DOHH2 (cell line): ENCODE results near the gene ANKS1B.

Source experiments
- H3F3A ChIP-seq: fragments of 200-600 bp; sonication (generic), shearing (Covaris generic); 2 replicates; pipeline ENCODE4 v1.6.0; 2016; ENCODE audit warnings: antibody characterized with exemption, mild to moderate bottlenecking; ENCODE audit not compliant: control insufficient read depth, insufficient read depth
- H3K27ac ChIP-seq: fragments of 200-600 bp; sonication (generic); 2 replicates; pipeline ENCODE4 v1.5.1; 2014; ENCODE audit warnings: low read depth, mild to moderate bottlenecking, low read length, moderate library complexity
- H3K27me3 ChIP-seq: fragments of 200-600 bp; sonication (generic); 2 replicates; pipeline ENCODE4 v1.6.1; 2014; ENCODE audit warnings: mild to moderate bottlenecking, low read length, mixed read lengths; ENCODE audit not compliant: control insufficient read depth
- H3K36me3 ChIP-seq: fragments of 200-600 bp; sonication (generic); 2 replicates; pipeline ENCODE4 v1.6.1; 2014; ENCODE audit warnings: mild to moderate bottlenecking, low read length, moderate library complexity, mixed read lengths; ENCODE audit not compliant: control insufficient read depth
- H3K4me1 ChIP-seq: fragments of 200-600 bp; sonication (generic); 2 replicates; pipeline ENCODE4 v1.6.1; 2014; ENCODE audit warnings: mild to moderate bottlenecking, low read length, mixed read lengths; ENCODE audit not compliant: control insufficient read depth
- H3K4me2 ChIP-seq: fragments of 200-600 bp; sonication (generic); 2 replicates; pipeline ENCODE4 v1.6.0; 2014; ENCODE audit warnings: mild to moderate bottlenecking, low read length, moderate library complexity
- H3K4me3 ChIP-seq: fragments of 200-600 bp; sonication (generic); 2 replicates; pipeline ENCODE4 v1.5.1; 2014; ENCODE audit warnings: mild to moderate bottlenecking, low read length, mixed read lengths
- H3K79me2 ChIP-seq: fragments of 200-600 bp; sonication (generic); 2 replicates; pipeline ENCODE4 v1.6.1; 2014; ENCODE audit warnings: mild to moderate bottlenecking, low read length, mixed read lengths; ENCODE audit not compliant: control insufficient read depth
- H3K9me2 ChIP-seq: fragments of 200-600 bp; sonication (generic); replicated peaks from 2 replicates; pipeline ENCODE4 v1.6.1; 2014; ENCODE audit warnings: mild to moderate bottlenecking, low read length, mixed read lengths; ENCODE audit not compliant: control insufficient read depth
- H3K9me3 ChIP-seq: fragments of 200-600 bp; sonication (generic); 2 replicates; pipeline ENCODE4 v1.6.1; 2014; ENCODE audit warnings: antibody characterized with exemption, low read length, mixed read lengths; ENCODE audit not compliant: control insufficient read depth, insufficient read depth
- H4K20me1 ChIP-seq: fragments of 200-600 bp; sonication (generic); 2 replicates; pipeline ENCODE4 v1.6.0; 2014; ENCODE audit warnings: low read depth, mild to moderate bottlenecking, antibody characterized with exemption, low read length, moderate library complexity; ENCODE audit not compliant: control insufficient read depth, insufficient read depth
- EZH2phosphoT487 ChIP-seq: fragments of 200-600 bp; sonication (generic); IDR thresholded peaks from 2 replicates; pipeline ENCODE4 v1.6.1; 2017; ENCODE audit warnings: borderline replicate concordance, mild to moderate bottlenecking, antibody characterized with exemption, low read length, moderate library complexity, mixed read lengths
- TF ChIP-seq, protein P1 (sequence below): fragments of 200-600 bp; sonication (generic); IDR thresholded peaks from one replicate; pipeline ENCODE4 v1.5.1; 2014; ENCODE audit warnings: antibody characterized with exemption, mild to moderate bottlenecking, low read depth, low read length; ENCODE audit not compliant: poor library complexity, severe bottlenecking

ANKS1B gene

DNA sequence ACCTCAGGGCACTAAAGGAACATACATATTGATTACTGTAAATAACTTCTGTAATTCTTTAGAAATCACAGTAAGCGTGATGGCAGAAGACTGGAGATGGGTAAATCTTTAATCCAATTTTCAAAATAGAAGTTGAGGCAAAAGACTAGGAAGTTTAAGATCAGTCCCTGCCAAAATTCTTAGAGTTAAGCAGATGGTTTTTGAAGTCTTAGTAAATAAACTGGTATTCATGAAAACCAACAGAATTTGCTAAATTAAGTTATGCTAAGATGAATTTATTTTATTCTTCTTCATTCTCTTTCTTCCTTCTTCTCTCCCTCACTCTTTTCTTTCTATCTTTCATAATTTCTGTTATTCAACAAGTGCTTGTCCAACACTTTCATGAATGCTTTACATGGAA, 435.5 kb downstream of the ANKS1B start:
- Histone ChIP-seq H3K9me3 (peaks cover 3% of the 10 kb centered on the region; the same call in 1 of the 2 replicates), H3K9me2 (no peaks in the 10 kb centered on the region), H3K4me1 (peaks cover 5% of the 10 kb centered on the region; the same call in 1 of the 2 replicates), H3K79me2 (no peaks in the 10 kb centered on the region), H3K36me3 (no peaks in the 10 kb centered on the region), H3K27ac (no peak overlapping the region), H3F3A (no peaks in the 10 kb centered on the region), H3K4me3 (no peak overlapping the region), H3K27me3 (no peaks in the 10 kb centered on the region), H4K20me1 (no peaks in the 10 kb centered on the region), H3K4me2 (no peak overlapping the region)
- no peak for TF ChIP-seq EZH2phosphoT487
- TF ChIP-seq, protein P1, sequence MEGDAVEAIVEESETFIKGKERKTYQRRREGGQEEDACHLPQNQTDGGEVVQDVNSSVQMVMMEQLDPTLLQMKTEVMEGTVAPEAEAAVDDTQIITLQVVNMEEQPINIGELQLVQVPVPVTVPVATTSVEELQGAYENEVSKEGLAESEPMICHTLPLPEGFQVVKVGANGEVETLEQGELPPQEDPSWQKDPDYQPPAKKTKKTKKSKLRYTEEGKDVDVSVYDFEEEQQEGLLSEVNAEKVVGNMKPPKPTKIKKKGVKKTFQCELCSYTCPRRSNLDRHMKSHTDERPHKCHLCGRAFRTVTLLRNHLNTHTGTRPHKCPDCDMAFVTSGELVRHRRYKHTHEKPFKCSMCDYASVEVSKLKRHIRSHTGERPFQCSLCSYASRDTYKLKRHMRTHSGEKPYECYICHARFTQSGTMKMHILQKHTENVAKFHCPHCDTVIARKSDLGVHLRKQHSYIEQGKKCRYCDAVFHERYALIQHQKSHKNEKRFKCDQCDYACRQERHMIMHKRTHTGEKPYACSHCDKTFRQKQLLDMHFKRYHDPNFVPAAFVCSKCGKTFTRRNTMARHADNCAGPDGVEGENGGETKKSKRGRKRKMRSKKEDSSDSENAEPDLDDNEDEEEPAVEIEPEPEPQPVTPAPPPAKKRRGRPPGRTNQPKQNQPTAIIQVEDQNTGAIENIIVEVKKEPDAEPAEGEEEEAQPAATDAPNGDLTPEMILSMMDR: no peak

DNA sequence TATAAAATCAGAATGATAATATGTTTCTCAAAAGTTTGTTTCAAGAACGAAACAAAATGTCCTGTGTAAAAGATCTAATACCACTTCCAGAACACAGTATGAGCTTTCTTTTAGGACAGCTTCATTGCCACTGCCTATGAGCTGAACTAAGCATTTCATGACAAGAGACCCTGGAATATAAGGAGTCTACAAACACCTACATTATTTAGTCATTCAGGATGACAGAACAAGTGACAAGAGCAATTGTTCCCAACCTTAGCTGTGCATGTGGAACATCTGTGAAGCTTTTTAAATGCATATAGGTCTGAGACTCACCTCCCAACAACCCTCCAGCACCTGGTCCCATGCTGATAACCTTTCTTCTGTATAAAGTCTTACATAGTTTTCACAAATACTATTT, 440.3 kb downstream of the ANKS1B start:
- TF ChIP-seq EZH2phosphoT487: no peak
- no peak overlapping the region for H3K4me2 ChIP-seq
- H3K27ac ChIP-seq: no peak overlapping the region
- H3K4me1 ChIP-seq: peaks cover 5% of the 10 kb centered on the region; the same call in 1 of the 2 replicates
- no peaks in the 10 kb centered on the region for H3K36me3 ChIP-seq
- no peaks in the 10 kb centered on the region for H4K20me1 ChIP-seq
- no peaks in the 10 kb centered on the region for H3F3A ChIP-seq
- no peaks in the 10 kb centered on the region for H3K9me2 ChIP-seq
- no peaks in the 10 kb centered on the region for H3K27me3 ChIP-seq
- H3K9me3 ChIP-seq: no peaks in the 10 kb centered on the region
- H3K79me2 ChIP-seq: no peaks in the 10 kb centered on the region
- H3K4me3 ChIP-seq: no peak overlapping the region

DNA sequence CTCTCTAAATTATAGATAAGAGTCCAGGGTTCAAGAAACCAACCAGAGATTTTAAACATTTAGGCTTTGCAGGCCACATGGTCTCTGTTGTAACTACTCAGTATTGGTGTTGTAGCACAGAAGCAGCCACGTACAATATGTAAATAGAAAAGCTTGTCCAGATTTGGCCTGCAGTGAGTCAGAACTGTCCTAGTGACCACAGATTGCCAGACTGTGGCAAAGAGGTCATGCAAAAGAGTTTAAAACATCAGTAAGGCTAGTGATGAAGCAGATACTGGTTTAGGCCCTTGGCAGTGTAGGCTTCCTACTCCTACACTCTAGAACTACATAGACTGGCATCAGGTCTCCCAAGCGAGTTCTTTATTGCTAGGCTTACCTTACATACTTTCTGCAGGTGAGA, 454.8 kb downstream of the ANKS1B start:
- Histone ChIP-seq H3K36me3 (no peaks in the 10 kb centered on the region), H4K20me1 (no peaks in the 10 kb centered on the region), H3K9me2 (no peaks in the 10 kb centered on the region), H3K4me3 (no peak overlapping the region), H3K27ac (no peak overlapping the region), H3K4me2 (no peak overlapping the region), H3K9me3 (peaks cover 9% of the 10 kb centered on the region), H3K4me1 (no peaks in the 10 kb centered on the region), H3K27me3 (no peaks in the 10 kb centered on the region), H3F3A (no peaks in the 10 kb centered on the region), H3K79me2 (no peaks in the 10 kb centered on the region)
- TF ChIP-seq, protein P1: no peak
- TF ChIP-seq EZH2phosphoT487: no peak

DNA sequence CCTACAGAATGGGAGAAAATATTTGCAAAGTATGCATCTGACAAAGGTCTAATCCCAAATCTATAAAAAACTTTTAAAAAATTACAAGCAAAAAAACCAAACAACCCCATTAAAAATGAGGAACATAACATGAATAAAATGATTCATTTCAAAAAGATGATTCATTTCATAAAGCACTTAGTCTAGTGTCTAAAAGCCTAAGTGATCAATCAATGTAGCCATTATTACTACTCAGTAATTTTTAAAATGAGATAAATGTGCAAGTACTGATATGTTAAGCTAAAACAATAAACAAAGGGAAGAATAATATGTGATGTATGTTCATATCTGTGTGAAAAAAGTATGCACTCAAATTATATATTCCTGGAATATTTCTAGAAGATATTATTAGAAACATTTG, 456.3 kb downstream of the ANKS1B start:
- Histone ChIP-seq H3K27ac (no peak overlapping the region), H3K27me3 (no peaks in the 10 kb centered on the region), H3K9me3 (peaks cover 11% of the 10 kb centered on the region), H3K36me3 (no peaks in the 10 kb centered on the region), H3K4me3 (no peak overlapping the region), H4K20me1 (no peaks in the 10 kb centered on the region), H3K4me1 (no peaks in the 10 kb centered on the region), H3F3A (no peaks in the 10 kb centered on the region), H3K4me2 (no peak overlapping the region), H3K79me2 (no peaks in the 10 kb centered on the region), H3K9me2 (no peaks in the 10 kb centered on the region)
- TF ChIP-seq EZH2phosphoT487: no peak
- TF ChIP-seq, protein P1: no peak
